Endothelial cell (in vitro differentiated cells): ENCODE measurements around the gene FAM98B. TPM values are rescaled to one million over a fixed set of nuclear protein-coding genes. Genes with fewer than 3 reads are reported as not detected.
A peak's percentile ranks its signal among the peaks of the same experiment; 100 is the strongest.

Experiments used
- DNase-seq: peaks from one replicate; pipeline ENCODE4 v3.0.0; 2021; ENCODE audit warnings: low spot score
- H3K27ac Mint-ChIP-seq: one replicate; pipeline ENCODE4 v1.8.0; 2021; ENCODE audit warnings: mixed read lengths, inconsistent platforms; ENCODE audit not compliant: unreplicated experiment
- H3K27me3 Mint-ChIP-seq: one replicate; pipeline ENCODE4 v1.8.0; 2021; ENCODE audit warnings: mild to moderate bottlenecking, moderate library complexity, mixed read lengths, inconsistent platforms; ENCODE audit not compliant: unreplicated experiment
- H3K36me3 Mint-ChIP-seq: one replicate; pipeline ENCODE4 v1.8.0; 2021; ENCODE audit warnings: mild to moderate bottlenecking, low read depth, mixed read lengths, inconsistent platforms; ENCODE audit not compliant: unreplicated experiment
- H3K4me1 Mint-ChIP-seq: one replicate; pipeline ENCODE4 v1.8.0; 2021; ENCODE audit warnings: mild to moderate bottlenecking, mixed read lengths, inconsistent platforms; ENCODE audit not compliant: unreplicated experiment
- H3K4me3 Mint-ChIP-seq: one replicate; pipeline ENCODE4 v1.8.0; 2021; ENCODE audit warnings: mild to moderate bottlenecking, mixed read lengths, inconsistent platforms; ENCODE audit not compliant: unreplicated experiment
- H3K9me3 Mint-ChIP-seq: one replicate; pipeline ENCODE4 v1.8.0; 2021; ENCODE audit warnings: mixed read lengths, inconsistent platforms; ENCODE audit not compliant: unreplicated experiment
- total RNA-seq: library from RNA; stranded (reverse); fragmentation: NEBNext Ultra II Directional; extraction: Animal tissue kit (Norgen Biotek cat#: 25700); gene quantifications from one replicate; pipeline ENCODE4 v1.2.1, GENCODE V29; 2021; ENCODE audit not compliant: unreplicated experiment
- TF ChIP-seq, protein P1 (sequence below): fragments of 200-600 bp; sonication (generic); IDR thresholded peaks from one replicate; pipeline ENCODE4 v1.5.0; 2021; ENCODE audit warnings: antibody characterized with exemption; ENCODE audit not compliant: unreplicated experiment

The FAM98B gene
- total RNA-seq, 1 donor from 2014 or later = 24.6 TPM

DNA sequence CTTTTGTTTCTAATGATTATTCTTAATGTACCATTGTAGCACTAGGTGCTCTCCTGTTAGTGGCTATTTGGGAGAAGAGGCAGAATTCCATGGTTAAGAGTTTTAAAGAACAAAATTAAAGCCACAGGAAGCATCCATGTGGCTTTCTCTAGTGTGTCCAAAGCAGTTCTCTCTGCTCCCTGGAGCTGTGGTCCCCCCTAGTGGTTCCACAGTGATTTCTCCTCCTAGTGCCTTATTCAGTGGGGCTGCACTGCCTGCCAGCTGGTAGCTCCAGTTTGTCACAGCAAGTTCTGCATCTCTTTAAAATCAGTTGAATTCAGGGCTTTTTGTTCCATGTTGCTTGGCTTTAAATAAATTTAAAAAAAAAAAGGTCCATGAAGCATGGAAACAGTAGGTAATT lies 39.6 kb upstream of the FAM98B start:
- peak; percentile 67 for DNase-seq
- Mint-ChIP-seq H3K27me3 (peaks cover 3% of the 10 kb centered on the region), H3K4me3 (no peak overlapping the region), H3K36me3 (no peaks in the 10 kb centered on the region), H3K27ac (no peak overlapping the region), H3K9me3 (no peaks in the 10 kb centered on the region), H3K4me1 (peaks cover 11% of the 10 kb centered on the region)
- TF ChIP-seq, protein P1, sequence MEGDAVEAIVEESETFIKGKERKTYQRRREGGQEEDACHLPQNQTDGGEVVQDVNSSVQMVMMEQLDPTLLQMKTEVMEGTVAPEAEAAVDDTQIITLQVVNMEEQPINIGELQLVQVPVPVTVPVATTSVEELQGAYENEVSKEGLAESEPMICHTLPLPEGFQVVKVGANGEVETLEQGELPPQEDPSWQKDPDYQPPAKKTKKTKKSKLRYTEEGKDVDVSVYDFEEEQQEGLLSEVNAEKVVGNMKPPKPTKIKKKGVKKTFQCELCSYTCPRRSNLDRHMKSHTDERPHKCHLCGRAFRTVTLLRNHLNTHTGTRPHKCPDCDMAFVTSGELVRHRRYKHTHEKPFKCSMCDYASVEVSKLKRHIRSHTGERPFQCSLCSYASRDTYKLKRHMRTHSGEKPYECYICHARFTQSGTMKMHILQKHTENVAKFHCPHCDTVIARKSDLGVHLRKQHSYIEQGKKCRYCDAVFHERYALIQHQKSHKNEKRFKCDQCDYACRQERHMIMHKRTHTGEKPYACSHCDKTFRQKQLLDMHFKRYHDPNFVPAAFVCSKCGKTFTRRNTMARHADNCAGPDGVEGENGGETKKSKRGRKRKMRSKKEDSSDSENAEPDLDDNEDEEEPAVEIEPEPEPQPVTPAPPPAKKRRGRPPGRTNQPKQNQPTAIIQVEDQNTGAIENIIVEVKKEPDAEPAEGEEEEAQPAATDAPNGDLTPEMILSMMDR = no peak

DNA sequence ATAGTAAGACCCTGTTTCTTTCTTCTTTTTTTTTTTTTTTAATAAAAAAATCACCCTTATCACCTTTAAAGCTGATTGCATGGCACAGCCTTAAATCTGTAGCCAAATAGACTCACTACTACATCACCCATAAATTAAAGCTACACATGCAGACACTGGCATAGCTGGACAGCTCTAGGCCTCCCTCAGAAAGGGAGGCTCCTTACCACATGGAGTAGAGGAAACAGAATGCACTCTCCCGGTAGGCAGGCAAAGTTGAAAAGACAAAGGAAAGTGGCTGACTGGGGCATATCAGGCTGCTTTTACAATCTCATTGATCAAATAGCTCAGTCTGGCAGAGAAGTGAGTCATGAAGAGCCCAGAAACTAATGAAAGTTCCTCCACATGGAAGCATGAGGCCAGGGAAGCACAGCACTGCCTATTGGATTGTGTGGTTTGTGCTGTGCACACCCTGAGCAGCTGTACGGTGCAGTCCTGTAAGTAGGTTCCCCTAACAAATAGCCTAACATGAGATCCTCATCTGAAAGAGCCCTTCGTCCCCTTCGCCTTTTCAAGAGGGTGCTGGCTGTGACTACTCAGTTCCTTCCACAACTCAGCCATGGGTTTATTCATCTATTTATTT lies 32.7 kb upstream of the FAM98B start:
- TF ChIP-seq, protein P1 = no peak
- H3K4me3 Mint-ChIP-seq = no peak overlapping the region
- H3K27ac Mint-ChIP-seq = no peak overlapping the region
- DNase-seq = no peak
- H3K4me1 Mint-ChIP-seq = no peaks in the 10 kb centered on the region
- H3K36me3 Mint-ChIP-seq = no peaks in the 10 kb centered on the region
- H3K27me3 Mint-ChIP-seq = peaks cover 4% of the 10 kb centered on the region
- H3K9me3 Mint-ChIP-seq = no peaks in the 10 kb centered on the region

DNA sequence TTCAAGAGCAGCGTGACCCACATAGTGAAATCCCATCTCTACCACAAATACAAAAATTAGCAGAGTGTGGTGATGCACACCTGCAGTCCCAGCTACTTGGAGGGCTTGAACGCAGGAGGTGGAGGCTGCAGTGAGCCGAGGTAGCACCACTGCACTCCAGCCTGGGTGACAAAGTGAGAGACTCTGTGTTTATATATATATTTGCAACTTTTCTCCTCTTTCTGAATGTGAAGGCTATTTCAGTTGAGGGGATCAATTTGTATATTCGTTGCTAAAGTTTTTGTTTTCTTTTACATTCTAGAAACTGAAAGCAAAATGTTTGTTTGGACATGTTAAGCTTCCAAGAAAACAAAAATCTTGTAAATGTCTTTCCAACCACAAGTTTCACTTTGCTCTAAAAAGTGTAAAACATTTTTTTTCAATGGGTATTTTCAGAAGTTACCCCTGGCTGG lies 29.8 kb upstream of the FAM98B start:
- TF ChIP-seq, protein P1 = no peak
- Mint-ChIP-seq H3K9me3 (no peaks in the 10 kb centered on the region), H3K4me3 (no peak overlapping the region), H3K4me1 (no peaks in the 10 kb centered on the region), H3K27me3 (peaks cover 2% of the 10 kb centered on the region), H3K27ac (no peak overlapping the region), H3K36me3 (no peaks in the 10 kb centered on the region)
- no peak for DNase-seq

DNA sequence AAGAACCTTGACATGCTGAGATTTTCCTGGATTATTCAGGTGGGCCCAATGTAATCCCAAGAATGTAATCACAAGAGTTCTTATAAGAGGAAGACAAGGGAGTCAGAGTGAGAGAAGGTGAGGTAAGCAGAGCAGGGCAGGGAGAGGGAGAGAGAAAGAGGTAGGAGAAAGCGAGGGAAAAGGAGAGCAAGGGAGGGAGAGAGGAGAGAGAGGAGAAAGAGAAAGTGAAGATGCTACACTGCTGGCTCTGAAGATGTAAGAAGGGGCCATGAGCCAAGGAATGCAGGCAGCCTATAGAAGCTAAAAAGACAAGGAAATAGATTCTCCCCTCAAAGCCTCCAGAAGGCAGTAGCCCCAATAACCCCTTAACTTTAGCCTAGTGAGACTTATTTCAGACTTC lies 28.7 kb upstream of the FAM98B start:
- no peak for DNase-seq
- Mint-ChIP-seq H3K4me1 (no peaks in the 10 kb centered on the region), H3K9me3 (no peaks in the 10 kb centered on the region), H3K27me3 (peaks cover 2% of the 10 kb centered on the region), H3K36me3 (no peaks in the 10 kb centered on the region), H3K4me3 (no peak overlapping the region), H3K27ac (no peak overlapping the region)
- TF ChIP-seq, protein P1 = no peak

DNA sequence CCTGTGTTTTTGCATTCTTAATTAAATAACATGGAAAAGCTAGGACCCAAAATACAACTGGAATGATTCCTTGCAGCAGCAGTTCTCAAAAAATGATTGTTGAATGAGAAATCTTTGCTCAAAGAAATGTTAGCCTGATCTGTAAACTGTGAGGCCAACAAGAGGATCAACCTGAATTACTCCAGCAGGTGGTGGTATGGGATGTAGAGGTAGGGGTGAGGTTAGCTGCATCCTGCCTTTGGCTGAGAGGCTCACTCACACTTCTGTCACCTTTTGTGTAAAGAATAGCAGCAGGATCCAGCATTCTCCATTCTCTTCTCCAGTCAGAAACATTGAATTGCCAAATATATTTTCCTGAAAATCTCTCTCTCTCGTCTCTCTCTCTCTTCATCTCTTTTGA lies 26.5 kb upstream of the FAM98B start:
- no peak for DNase-seq
- no peaks in the 10 kb centered on the region for H3K4me1 Mint-ChIP-seq
- no peak overlapping the region for H3K27ac Mint-ChIP-seq
- no peaks in the 10 kb centered on the region for H3K9me3 Mint-ChIP-seq
- TF ChIP-seq, protein P1 = no peak
- no peak overlapping the region for H3K4me3 Mint-ChIP-seq
- peaks cover 1% of the 10 kb centered on the region for H3K27me3 Mint-ChIP-seq
- no peaks in the 10 kb centered on the region for H3K36me3 Mint-ChIP-seq
